Esophagus squamous epithelium (tissue), 5 donors: ENCODE measurements around the gene MICA. TPM values are rescaled to one million over a fixed set of nuclear protein-coding genes. Genes with fewer than 3 reads are reported as not detected.

Source experiments
- DNase-seq: peaks from one replicate; lab custom pipeline; 2025; lab: John Stamatoyannopoulos, UW
- H3K27ac ChIP-seq, 4 donors: fragments of 200-600 bp; sonication (generic); one replicate each; pipeline ENCODE4 v1.5.1; 2016 to 2019; ENCODE audit warnings: mild to moderate bottlenecking in 1 of 4
- H3K27me3 ChIP-seq, 4 donors: fragments of 200-600 bp; sonication (generic); 1 replicate in 3 of 4; 2 replicates in 1 of 4; pipeline versions ENCODE4 v1.5.1 to v1.6.0; 2017 to 2021; ENCODE audit warnings: antibody characterized with exemption in 1 of 4
- H3K36me3 ChIP-seq, 3 donors: fragments of 200-600 bp; sonication (generic); one replicate each; pipeline ENCODE4 v1.5.1; 2016 to 2019
- H3K4me1 ChIP-seq, 3 donors: fragments of 200-600 bp; sonication (generic); one replicate each; pipeline ENCODE4 v1.5.1; 2017 to 2019
- H3K4me3 ChIP-seq, 4 donors: fragments of 200-600 bp; sonication (generic); 1 replicate in 3 of 4; 2 replicates in 1 of 4; pipeline ENCODE4 v1.5.1; 2016 to 2019; ENCODE audit warnings: mild to moderate bottlenecking in 2 of 4, moderate library complexity in 1 of 4
- H3K9me3 ChIP-seq, 3 donors: fragments of 200-600 bp; sonication (generic); one replicate each; pipeline ENCODE4 v1.5.1; 2016 to 2019
- POLR2A ChIP-seq, 4 donors: fragments of 450-650 bp; IDR thresholded peaks; one replicate each; pipeline ENCODE4 v1.6.1; 2017; ENCODE audit warnings: antibody characterized with exemption in 4 of 4, mild to moderate bottlenecking in 4 of 4, moderate library complexity in 3 of 4
- WGBS, 2 donors: methylation state at CpG; one replicate each; pipeline ENCODE4 v1.1.5; 2018; 5-methylcytosine and 5-hydroxymethylcytosine counted together
- intact Hi-C: fragments of 100-400 bp; cut with DNase I; formaldehyde crosslinking; loops from one replicate; pipeline ENCODE4 v1.15.0; 2022
- total RNA-seq, 4 donors: library from RNA; depleted of rRNA; stranded (reverse); fragments of >200 nt; gene quantifications; one replicate each; pipeline ENCODE4 v1.1.0, GENCODE V29; 2016
- TF ChIP-seq, protein P1 (sequence below), 6 experiments: fragments of 450-650 bp in 4 of 6; fragments of 200-600 bp in 2 of 6; sonication (generic) in 2 of 6; IDR thresholded peaks; one replicate each; pipeline ENCODE4 v1.5.1; 2016 to 2019; ENCODE audit warnings: antibody characterized with exemption in 6 of 6, mild to moderate bottlenecking in 4 of 6, moderate library complexity in 4 of 6
- donor health status: DM: yes; HTN: yes; CAD: no.

MICA gene
- total RNA-seq, 4 donors from 2014 or later, result 7.5 to 10.1 (median 8.8) TPM

DNA sequence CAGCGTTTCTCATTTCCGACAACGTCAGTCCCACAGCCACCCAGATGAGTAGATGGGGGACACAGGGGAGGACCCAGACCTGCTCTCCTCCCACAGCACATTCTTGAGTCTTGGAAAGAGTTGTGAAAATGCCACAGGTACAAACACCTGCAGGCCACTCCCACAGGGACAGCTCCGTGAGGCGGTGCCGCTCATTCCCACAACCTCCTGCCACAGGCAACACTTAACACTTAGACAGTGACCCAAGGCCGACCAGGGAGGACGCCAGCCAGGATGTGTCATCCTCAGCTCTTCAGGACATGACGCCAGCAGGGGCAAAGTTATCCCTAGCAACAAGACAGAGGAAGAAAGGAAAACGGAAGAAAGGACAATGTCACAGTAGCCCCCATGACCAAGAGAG is 23.5 kb upstream of the MICA start:
- no peak overlapping the region for H3K27ac ChIP-seq
- H3K4me1 ChIP-seq, result no peaks in the 10 kb centered on the region
- intact Hi-C loops, result no loop called here
- WGBS, 2 donors, result 20 to 34% methylated on average over 3 to 9 of the region's 10 CpGs
- TF ChIP-seq, protein P1, sequence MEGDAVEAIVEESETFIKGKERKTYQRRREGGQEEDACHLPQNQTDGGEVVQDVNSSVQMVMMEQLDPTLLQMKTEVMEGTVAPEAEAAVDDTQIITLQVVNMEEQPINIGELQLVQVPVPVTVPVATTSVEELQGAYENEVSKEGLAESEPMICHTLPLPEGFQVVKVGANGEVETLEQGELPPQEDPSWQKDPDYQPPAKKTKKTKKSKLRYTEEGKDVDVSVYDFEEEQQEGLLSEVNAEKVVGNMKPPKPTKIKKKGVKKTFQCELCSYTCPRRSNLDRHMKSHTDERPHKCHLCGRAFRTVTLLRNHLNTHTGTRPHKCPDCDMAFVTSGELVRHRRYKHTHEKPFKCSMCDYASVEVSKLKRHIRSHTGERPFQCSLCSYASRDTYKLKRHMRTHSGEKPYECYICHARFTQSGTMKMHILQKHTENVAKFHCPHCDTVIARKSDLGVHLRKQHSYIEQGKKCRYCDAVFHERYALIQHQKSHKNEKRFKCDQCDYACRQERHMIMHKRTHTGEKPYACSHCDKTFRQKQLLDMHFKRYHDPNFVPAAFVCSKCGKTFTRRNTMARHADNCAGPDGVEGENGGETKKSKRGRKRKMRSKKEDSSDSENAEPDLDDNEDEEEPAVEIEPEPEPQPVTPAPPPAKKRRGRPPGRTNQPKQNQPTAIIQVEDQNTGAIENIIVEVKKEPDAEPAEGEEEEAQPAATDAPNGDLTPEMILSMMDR (IDR thresholded peaks at IDR 0.05), result no peak
- no peak for TF ChIP-seq POLR2A (IDR thresholded peaks at IDR 0.05)
- peaks cover 0 to 76% (median 0%) of the 10 kb centered on the region in 4 donors for H3K27me3 ChIP-seq
- no peak for DNase-seq
- no peaks in the 10 kb centered on the region for H3K9me3 ChIP-seq
- no peak overlapping the region for H3K4me3 ChIP-seq
- no peaks in the 10 kb centered on the region for H3K36me3 ChIP-seq

GRCh38 chr6:31381666-31382065 is 21.7 kb upstream of the MICA start:
- WGBS, 2 donors, result 80 to 83% methylated on average over 3 of the region's 4 CpGs

GRCh38 chr6:31383149-31383548 is 20.2 kb upstream of the MICA start:
- H3K9me3 ChIP-seq, result no peaks in the 10 kb centered on the region
- no peak for DNase-seq
- H3K4me3 ChIP-seq, result no peak overlapping the region
- peaks cover 0 to 43% (median 0%) of the 10 kb centered on the region in 4 donors for H3K27me3 ChIP-seq
- H3K4me1 ChIP-seq, result no peaks in the 10 kb centered on the region
- H3K36me3 ChIP-seq, result no peaks in the 10 kb centered on the region
- 43 to 46% methylated on average over 4 to 5 of the region's 5 CpGs for WGBS, 2 donors
- no peak overlapping the region for H3K27ac ChIP-seq
- TF ChIP-seq, protein P1 (IDR thresholded peaks at IDR 0.05), result no peak
- TF ChIP-seq POLR2A (IDR thresholded peaks at IDR 0.05), result no peak
- intact Hi-C loops, result no loop called here

More at GRCh38 chr6:31381666-31382065, 21.7 kb upstream of the MICA start:
- no peak overlapping the region for H3K4me3 ChIP-seq
- H3K27me3 ChIP-seq, result peaks cover 0 to 58% (median 0%) of the 10 kb centered on the region in 4 donors
- no peak overlapping the region for H3K27ac ChIP-seq
- DNase-seq, result no peak
- H3K4me1 ChIP-seq, result no peaks in the 10 kb centered on the region
- TF ChIP-seq POLR2A (IDR thresholded peaks at IDR 0.05), result no peak
- TF ChIP-seq, protein P1 (IDR thresholded peaks at IDR 0.05), result no peak
- H3K36me3 ChIP-seq, result no peaks in the 10 kb centered on the region
- no peaks in the 10 kb centered on the region for H3K9me3 ChIP-seq
- intact Hi-C loops, result no loop called here

DNA sequence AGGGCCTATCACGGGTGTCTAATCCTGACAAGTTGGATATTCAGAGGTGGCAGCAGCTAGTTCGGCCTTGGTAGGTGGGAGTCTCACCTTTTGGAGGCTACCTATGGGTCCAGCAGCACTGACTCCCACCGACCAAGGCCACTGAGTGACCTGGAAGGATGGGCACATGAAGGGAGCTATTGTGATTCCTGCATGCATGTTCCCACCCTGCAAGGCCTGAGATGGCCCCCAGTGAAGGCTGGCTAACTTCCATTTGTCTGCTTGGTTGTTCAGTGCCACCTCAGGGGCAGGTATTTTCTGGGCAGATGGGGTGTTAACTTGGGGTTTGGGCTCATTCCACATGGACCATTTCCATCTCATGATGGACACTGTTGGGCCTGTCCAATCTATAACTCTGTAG is 18.4 kb upstream of the MICA start:
- WGBS, 2 donors, result 88 to 100% methylated on average over 1 to 3 of the region's 3 CpGs
- peaks cover 0 to 24% (median 0%) of the 10 kb centered on the region in 4 donors for H3K27me3 ChIP-seq
- H3K9me3 ChIP-seq, result no peaks in the 10 kb centered on the region
- no peak overlapping the region for H3K27ac ChIP-seq
- H3K36me3 ChIP-seq, result no peaks in the 10 kb centered on the region
- no peaks in the 10 kb centered on the region for H3K4me1 ChIP-seq
- intact Hi-C loops, result no loop called here
- no peak for TF ChIP-seq POLR2A (IDR thresholded peaks at IDR 0.05)
- TF ChIP-seq, protein P1 (IDR thresholded peaks at IDR 0.05), result no peak
- DNase-seq, result no peak
- no peak overlapping the region for H3K4me3 ChIP-seq

DNA sequence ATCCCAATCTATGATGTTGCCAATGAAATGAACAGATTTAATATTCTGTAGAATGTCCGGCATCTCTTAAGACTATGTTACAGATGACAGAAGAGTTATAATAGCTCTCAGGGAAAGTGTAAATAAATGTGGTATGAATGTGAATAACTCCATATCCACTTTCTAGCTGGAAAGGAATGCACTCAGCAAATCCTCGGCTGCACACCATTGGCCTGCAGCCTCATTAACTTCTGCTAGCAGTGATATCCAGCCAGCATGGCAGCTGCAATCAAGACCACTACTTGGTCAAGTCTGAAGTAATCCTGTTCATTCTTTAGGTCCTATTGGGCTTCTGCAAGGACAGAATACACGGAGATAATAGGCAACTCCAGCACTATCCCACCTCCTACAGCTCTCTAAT is 17.3 kb upstream of the MICA start:
- H3K9me3 ChIP-seq, result no peaks in the 10 kb centered on the region
- H3K4me1 ChIP-seq, result no peaks in the 10 kb centered on the region
- no peak for TF ChIP-seq POLR2A (IDR thresholded peaks at IDR 0.05)
- TF ChIP-seq, protein P1 (IDR thresholded peaks at IDR 0.05), result no peak
- H3K36me3 ChIP-seq, result no peaks in the 10 kb centered on the region
- H3K27me3 ChIP-seq, result peaks cover 0 to 15% (median 0%) of the 10 kb centered on the region in 4 donors
- intact Hi-C loops, result no loop called here
- H3K4me3 ChIP-seq, result no peak overlapping the region
- DNase-seq, result no peak
- H3K27ac ChIP-seq, result no peak overlapping the region
- 65 to 72% methylated on average over 3 of the region's 3 CpGs for WGBS, 2 donors
